Gastroesophageal sphincter (tissue), 4 donors: ENCODE measurements around the gene LY86. TPM values are rescaled to one million over a fixed set of nuclear protein-coding genes. Genes with fewer than 3 reads are reported as not detected.
"Not testable (repeated sequence)": the region's sequence is repeated elsewhere in the genome, so short reads cannot be mapped to it uniquely, and the experiment has no call there.

ENCODE experiments used
- ATAC-seq: fragments of 150-250 bp; one replicate; pipeline ENCODE4 v1.9.1; 2016; ENCODE audit warnings: mild to moderate bottlenecking, moderate library complexity
- H3K27ac ChIP-seq, 4 donors: fragments of 200-600 bp; sonication (generic) in 3 of 4; 1 replicate in 3 of 4; 2 replicates in 1 of 4; pipeline ENCODE4 v1.5.1; 2016 to 2019
- H3K27me3 ChIP-seq: fragments of 200-600 bp; sonication (generic); one replicate; pipeline ENCODE4 v1.5.1; 2019
- H3K36me3 ChIP-seq, 2 donors: fragments of 200-600 bp; sonication (generic); one replicate each; pipeline ENCODE4 v1.5.1; 2019; ENCODE audit warnings: control low read depth in 1 of 2
- H3K4me1 ChIP-seq, 3 donors: fragments of 200-600 bp; sonication (generic); 1 replicate in 2 of 3; 2 replicates in 1 of 3; pipeline ENCODE4 v1.5.1; 2016 to 2019; ENCODE audit warnings: control low read depth in 2 of 3
- H3K4me3 ChIP-seq, 2 donors: fragments of 200-600 bp; sonication (generic); one replicate each; pipeline ENCODE4 v1.5.1; 2019; ENCODE audit warnings: mild to moderate bottlenecking in 1 of 2, moderate library complexity in 1 of 2
- H3K9me3 ChIP-seq, 3 donors: fragments of 200-600 bp; sonication (generic); one replicate each; pipeline ENCODE4 v1.5.1; 2017 to 2019; ENCODE audit warnings: control low read depth in 2 of 3
- EP300 ChIP-seq: sonication (generic); formaldehyde crosslinking; IDR thresholded peaks from one replicate; pipeline ENCODE4 v1.6.1; 2017; ENCODE audit warnings: antibody characterized with exemption, mild to moderate bottlenecking
- POLR2A ChIP-seq, 2 donors: fragments of 450-650 bp; IDR thresholded peaks; one replicate each; pipeline ENCODE4 v1.6.1; 2017; ENCODE audit warnings: antibody characterized with exemption in 2 of 2, mild to moderate bottlenecking in 2 of 2, moderate library complexity in 1 of 2
- POLR2AphosphoS5 ChIP-seq: sonication (generic); formaldehyde crosslinking; IDR thresholded peaks from one replicate; pipeline ENCODE4 v1.6.1; 2017; ENCODE audit warnings: antibody characterized with exemption
- WGBS, 2 donors: methylation state at CpG; one replicate each; pipeline ENCODE4 v1.1.5; 2018; ENCODE audit warnings: low coverage in 1 of 2; 5-methylcytosine and 5-hydroxymethylcytosine counted together
- total RNA-seq, 4 donors: library from RNA; depleted of rRNA; stranded (reverse); fragments of >200 nt; gene quantifications; one replicate each; pipeline ENCODE4 v1.1.0, GENCODE V29; 2016
- TF ChIP-seq, protein P1 (sequence below), 4 experiments: fragments of 200-600 bp in 2 of 4; fragments of 450-650 bp in 2 of 4; sonication (generic) in 1 of 4; IDR thresholded peaks; one replicate each; pipeline ENCODE4 v1.5.1; 2017 to 2019; ENCODE audit warnings: antibody characterized with exemption in 4 of 4, mild to moderate bottlenecking in 2 of 4, moderate library complexity in 2 of 4

Gene LY86
- total RNA-seq, 4 donors from 2014 or later, result 2.2 to 3.9 (median 3.9) TPM; not detected in 1

DNA sequence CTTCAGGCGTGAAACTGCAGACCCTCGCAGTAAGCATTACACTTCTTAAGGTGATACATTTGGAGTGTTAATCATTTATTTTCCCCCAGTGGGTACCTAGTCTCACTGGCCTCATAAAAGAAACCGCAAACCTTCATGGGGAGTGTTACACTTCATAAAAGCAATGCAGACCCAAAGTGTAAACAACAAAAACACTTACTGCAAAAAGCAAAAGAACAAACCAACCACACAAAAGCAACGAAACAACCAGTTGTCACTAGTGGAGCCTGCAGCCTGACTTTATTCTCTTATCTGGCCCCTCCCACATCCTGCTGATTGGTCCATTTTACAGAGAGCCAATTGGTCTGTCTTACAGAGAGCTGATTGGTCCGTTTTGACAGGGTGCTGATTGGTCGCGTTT lies 23.8 kb downstream of the LY86 start:
- Histone ChIP-seq H3K9me3 (no peaks in the 10 kb centered on the region), H3K4me1 (no peaks in the 10 kb centered on the region), H3K27me3 (no peaks in the 10 kb centered on the region), H3K4me3 (no peak overlapping the region), H3K36me3 (no peaks in the 10 kb centered on the region), H3K27ac (no peak overlapping the region)
- TF ChIP-seq, protein P1, sequence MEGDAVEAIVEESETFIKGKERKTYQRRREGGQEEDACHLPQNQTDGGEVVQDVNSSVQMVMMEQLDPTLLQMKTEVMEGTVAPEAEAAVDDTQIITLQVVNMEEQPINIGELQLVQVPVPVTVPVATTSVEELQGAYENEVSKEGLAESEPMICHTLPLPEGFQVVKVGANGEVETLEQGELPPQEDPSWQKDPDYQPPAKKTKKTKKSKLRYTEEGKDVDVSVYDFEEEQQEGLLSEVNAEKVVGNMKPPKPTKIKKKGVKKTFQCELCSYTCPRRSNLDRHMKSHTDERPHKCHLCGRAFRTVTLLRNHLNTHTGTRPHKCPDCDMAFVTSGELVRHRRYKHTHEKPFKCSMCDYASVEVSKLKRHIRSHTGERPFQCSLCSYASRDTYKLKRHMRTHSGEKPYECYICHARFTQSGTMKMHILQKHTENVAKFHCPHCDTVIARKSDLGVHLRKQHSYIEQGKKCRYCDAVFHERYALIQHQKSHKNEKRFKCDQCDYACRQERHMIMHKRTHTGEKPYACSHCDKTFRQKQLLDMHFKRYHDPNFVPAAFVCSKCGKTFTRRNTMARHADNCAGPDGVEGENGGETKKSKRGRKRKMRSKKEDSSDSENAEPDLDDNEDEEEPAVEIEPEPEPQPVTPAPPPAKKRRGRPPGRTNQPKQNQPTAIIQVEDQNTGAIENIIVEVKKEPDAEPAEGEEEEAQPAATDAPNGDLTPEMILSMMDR (IDR thresholded peaks at IDR 0.05), result no peak
- TF ChIP-seq EP300 (no peak), POLR2AphosphoS5 (no peak), POLR2A (IDR thresholded peaks at IDR 0.05) (no peak)
- 81 to 95% methylated on average over 4 to 5 of the region's 7 CpGs for WGBS, 2 donors
- ATAC-seq, result no peak

DNA sequence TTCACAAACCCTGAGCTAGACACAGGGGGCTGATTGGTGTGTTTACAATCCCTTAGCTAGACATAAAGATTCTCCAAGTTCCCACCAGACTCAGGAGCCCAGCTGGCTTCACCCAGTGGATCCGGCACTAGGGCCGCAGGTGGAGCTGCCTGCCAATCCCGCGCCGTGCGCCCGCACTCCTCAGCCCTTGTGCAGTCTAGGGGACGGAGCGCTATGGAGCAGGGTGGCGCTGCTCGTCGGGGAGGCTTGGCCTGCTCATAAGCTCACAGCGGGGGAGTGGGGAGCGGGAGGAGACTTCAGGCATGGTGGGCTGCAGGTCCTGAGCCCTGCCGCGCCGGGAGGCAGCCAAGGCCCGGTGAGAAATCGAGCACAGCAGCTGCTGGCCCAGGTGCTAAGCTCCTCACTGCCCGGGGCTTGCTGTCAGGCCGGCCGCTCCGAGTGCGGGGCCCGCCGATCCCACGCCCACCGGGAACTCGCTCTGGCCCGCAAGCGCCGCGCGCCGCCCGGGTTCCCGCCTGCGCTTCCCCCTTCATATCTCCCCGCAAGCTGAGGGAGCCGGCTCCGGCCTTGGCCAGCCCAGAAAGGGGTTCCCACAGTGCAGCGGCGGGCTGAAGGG lies 24.7 kb downstream of the LY86 start:
- H3K4me3 ChIP-seq, ATAC-seq, H3K4me1 ChIP-seq, H3K36me3 ChIP-seq, H3K27me3 ChIP-seq, H3K27ac ChIP-seq, H3K9me3 ChIP-seq: not testable (repeated sequence)
- 97% methylated on average over 7 of the region's 43 CpGs; no CpG with 5 or more reads in 1 of the 2 donors for WGBS, 2 donors

DNA sequence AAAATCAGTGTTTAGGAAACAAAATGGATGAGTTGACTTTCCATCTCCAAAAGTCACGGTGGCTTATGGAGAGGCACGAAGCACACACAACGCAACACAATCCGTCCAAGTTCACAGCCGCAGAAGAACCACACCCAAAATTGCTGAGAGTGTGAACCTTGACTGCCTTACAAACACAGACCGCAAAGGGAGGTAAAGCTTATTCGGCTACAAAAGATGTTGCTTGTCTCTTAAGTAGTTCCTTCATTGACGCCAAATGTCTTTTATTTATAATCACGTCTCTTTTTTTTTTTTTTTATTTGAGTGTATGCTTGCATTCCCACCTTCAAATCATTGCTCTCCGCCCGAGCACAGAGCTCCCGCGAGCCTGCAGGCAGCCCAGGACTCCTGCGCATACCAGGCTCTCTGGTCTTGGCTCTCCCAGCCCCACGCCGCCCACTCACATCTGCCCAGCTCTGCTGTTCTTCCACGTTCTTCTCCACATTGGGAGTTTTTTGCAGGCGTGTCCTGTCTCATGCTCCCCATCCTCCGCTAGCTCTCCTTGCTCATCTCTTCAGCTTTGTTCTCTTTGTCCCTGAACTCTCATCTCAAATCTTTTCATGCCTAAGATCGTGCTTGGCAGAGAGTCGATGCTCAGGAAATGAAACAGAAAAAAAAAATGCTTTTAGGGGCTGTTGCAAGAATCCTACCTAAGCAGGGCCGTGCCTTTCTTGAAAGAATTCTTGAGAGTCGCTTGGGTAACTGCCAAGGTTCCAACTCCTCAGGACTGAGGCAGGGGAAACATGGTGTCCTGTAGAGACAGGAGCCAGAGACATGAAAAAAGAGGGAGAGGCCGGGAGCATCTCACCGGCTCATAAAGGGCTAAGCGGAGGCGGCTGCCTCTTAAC lies 25.8 kb downstream of the LY86 start:
- no peak for TF ChIP-seq EP300
- TF ChIP-seq, protein P1 (IDR thresholded peaks at IDR 0.05), result no peak
- no peak for TF ChIP-seq POLR2AphosphoS5
- TF ChIP-seq POLR2A (IDR thresholded peaks at IDR 0.05), result no peak
- Histone ChIP-seq H3K36me3 (no peaks in the 10 kb centered on the region), H3K27ac (no peak overlapping the region), H3K27me3 (no peaks in the 10 kb centered on the region), H3K4me1 (no peaks in the 10 kb centered on the region), H3K4me3 (no peak overlapping the region), H3K9me3 (no peaks in the 10 kb centered on the region)
- no peak for ATAC-seq
- 71 to 84% methylated on average over 11 to 27 of the region's 27 CpGs for WGBS, 2 donors

DNA sequence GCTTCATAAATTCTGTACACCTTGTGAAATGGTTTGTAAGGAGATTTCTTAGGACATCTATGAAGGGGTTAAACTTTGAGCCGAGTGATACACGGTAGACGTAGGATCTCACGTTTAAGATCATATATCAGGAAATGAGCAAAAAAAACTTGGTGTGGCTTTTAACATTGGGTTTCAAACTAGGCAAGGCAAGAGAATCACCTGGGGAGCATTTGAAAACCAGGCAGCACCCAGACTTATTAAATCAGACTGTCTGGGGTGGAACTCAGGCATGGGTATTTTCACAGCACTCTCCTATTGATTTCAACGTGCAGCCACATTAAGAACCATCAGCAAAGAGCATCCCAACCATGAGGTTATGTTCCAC lies 26.4 kb downstream of the LY86 start:
- H3K36me3 ChIP-seq, result no peaks in the 10 kb centered on the region
- no peaks in the 10 kb centered on the region for H3K27me3 ChIP-seq
- no peaks in the 10 kb centered on the region for H3K9me3 ChIP-seq
- ATAC-seq, result no peak
- no peak overlapping the region for H3K27ac ChIP-seq
- H3K4me3 ChIP-seq, result no peak overlapping the region
- TF ChIP-seq, protein P1 (IDR thresholded peaks at IDR 0.05), result no peak
- TF ChIP-seq POLR2A (IDR thresholded peaks at IDR 0.05) (no peak), POLR2AphosphoS5 (no peak), EP300 (no peak)
- WGBS, 2 donors, result 15 to 41% methylated on average over 4 to 5 of the region's 5 CpGs
- no peaks in the 10 kb centered on the region for H3K4me1 ChIP-seq

DNA sequence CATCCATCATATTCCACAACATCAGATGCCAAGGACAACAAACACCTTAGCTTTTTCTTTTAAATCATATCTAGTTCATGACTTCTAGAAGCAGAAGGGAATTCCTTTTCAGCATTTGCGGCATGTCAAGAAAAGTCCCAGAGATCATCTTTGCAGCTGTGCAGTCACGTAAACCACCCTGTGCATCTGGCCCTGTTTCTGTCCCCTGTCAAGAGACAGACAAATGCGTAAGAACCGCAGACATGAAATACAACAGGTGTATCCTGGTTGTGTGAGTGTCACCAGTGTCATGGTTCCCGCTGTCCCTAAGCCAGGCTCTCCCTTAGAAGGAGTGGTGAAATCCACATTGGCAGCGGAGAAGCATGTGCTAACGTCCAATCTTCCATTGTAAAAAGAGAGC lies 28.1 kb downstream of the LY86 start:
- Histone ChIP-seq H3K4me3 (no peak overlapping the region), H3K9me3 (no peaks in the 10 kb centered on the region), H3K27ac (no peak overlapping the region), H3K4me1 (no peaks in the 10 kb centered on the region), H3K36me3 (no peaks in the 10 kb centered on the region), H3K27me3 (peaks cover 11% of the 10 kb centered on the region)
- no peak for TF ChIP-seq POLR2AphosphoS5
- TF ChIP-seq EP300, result no peak
- TF ChIP-seq, protein P1 (IDR thresholded peaks at IDR 0.05), result no peak
- no peak for TF ChIP-seq POLR2A (IDR thresholded peaks at IDR 0.05)
- no peak for ATAC-seq
- 40% methylated on average over 3 of the region's 7 CpGs; no CpG with 5 or more reads in 1 of the 2 donors for WGBS, 2 donors
